GM18508 (cell line): Measurements from ENCODE around the gene TMEM225.
"Not testable (repeated sequence)": the region's sequence is repeated elsewhere in the genome, so short reads cannot be mapped to it uniquely, and the experiment has no call there.

Experiments used
- ATAC-seq: cut with Tn5 transposase; IDR thresholded peaks from one replicate; pipeline ENCODE4 v1.9.1; 2021; ENCODE audit warnings: moderate number of reproducible peaks; ENCODE audit not compliant: insufficient read depth, unreplicated experiment

Gene TMEM225

DNA sequence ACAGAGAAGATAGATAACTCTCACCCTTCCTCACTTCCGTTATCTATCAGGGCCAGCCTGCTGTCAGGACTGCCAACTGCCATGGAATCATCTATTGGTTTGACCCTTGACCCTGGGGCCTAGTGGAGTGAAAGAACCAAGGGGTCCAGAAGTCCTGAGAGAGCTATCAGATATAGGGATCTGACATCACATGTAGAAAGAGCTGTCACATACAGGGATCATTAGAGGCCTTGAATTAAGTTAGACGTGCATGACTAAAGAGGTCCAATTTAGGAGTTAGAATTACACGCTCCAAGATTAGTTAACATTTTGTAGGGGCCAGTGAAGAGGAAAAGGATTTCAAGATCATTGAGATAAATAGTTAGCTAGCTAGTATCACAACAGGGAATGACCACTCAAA lies at the start of gene TMEM225:
TMEM225 (minus strand) TSS at position 101 of the 400 bp plus-strand sequence. CDS start 245 bp downstream, outside the sequence.
- ATAC-seq: no peak

DNA sequence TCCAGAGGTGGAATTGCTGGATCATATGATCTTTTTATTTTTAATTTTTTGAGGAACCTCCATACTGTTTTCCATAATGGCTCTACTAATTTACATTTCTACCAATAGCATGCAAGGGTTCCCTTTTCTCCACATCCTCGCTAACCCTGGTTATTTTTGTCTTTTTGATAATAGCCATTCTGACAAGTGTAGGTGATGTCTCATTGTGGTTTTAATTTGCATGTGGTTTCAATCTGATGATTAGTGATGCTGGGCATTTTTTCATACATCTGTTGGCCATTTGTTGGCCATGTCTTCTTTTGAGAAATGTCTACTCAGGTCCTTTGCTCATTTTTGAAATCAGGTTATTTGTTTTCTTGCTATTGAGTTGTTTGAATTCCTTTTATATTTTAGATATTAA lies 38.6 kb upstream of the TMEM225 start:
- no peak for ATAC-seq

DNA sequence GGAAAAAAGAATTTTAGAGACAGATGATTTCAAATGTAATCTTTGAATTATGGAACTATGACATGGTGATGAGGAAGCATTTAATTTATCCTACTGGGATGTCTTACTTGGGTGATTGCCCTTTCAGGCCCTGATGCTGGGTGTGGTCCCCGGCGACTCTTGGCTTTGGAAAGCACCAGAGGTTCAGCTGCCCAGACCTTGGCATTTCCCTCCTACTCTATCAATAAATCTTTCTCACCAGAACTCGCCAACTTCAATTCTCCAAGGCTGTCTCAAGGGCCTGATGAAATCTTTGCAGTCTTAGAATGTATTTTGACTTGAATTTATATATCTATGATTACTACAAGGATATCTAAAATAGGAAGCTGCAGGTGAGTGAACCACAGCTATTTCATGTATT lies 35.5 kb upstream of the TMEM225 start:
- no peak for ATAC-seq

- ATAC-seq: no peak
These were observed 20.4 kb upstream of the TMEM225 start for GRCh38 chr11:123905826-123906225.

- no peak for ATAC-seq
These were observed 19.5 kb upstream of the TMEM225 start for GRCh38 chr11:123904932-123905331.

DNA sequence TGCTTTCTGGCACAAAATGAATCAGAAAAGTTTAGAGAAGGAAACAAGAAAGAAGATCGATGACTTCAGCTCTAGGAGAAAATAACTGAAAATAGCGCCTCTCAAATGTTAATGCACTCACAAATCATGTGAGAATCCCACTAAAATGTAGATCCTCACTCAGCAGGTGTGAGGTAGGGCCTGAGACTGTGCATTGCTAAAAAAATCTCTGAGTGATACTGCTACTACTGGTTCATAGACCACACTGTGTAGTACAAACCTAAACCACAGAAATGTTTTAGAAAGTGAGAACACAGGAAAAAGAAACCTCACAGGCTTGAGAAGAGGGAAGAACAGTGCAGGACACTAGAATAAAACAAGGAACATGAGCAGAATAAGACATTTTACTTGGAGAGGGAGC lies 18.5 kb upstream of the TMEM225 start:
- ATAC-seq: no peak

DNA sequence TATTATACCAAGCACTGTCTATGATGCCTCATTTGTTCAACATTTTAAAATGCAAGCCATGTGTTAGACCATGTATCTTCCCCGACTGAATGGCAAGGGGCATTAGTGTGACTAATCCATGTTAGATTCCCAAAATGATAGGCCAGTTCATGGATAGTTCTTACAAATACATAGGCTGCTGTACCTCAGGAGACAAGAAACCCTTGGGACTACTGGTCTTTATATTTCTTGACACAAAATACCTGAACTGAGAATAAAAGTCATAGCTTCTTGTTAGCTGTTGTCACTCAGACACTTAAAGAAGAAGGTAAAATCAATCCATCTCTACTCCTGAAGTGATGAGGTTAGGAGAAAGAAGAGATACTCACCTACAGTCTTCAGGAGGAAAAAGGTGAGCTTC lies 16.4 kb upstream of the TMEM225 start, which contains the start of gene OR8D4:
OR8D4 (plus strand) TSS at position 301 of the 400 bp plus-strand sequence. CDS start 4,265 bp downstream, outside the sequence.
- no peak for ATAC-seq

DNA sequence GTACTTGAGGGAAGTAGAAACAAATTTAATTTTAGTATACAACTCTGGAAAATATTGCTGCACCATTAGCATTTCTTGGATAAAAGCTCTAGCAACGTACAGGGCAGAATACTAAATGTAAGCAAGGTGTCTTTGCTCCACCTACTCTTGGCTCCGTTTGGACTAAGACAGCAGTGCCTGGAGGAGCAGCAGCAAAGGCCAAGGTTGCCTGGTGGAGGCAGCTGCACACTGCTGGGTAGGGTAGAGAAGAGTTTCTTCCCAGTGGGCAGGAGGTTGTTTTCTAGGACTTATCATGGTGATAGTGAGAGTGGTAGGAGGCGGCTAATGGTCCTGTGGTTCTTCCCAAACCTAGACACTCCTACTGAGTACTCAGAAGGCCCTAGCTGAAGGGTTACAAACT lies 14.3 kb upstream of the TMEM225 start:
- ATAC-seq: no peak

DNA sequence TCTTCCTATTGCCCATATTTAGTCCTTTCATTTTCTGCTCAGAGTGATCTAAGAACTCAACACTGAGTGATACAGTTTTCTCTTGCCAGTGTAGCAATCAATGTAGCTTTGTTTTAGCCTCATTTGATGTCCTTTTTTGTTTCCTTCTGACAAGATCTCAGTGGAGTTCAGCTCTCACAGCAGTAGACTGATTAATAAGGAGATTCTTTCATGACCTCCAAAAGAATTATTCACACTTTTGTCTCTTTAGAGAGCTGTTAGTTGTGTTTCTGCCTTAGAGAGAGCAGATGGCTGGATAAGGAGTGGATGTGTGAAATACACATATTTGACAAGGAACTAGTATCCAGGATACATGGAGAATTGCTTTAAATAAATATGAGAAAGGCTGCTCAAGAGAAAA lies 6.6 kb upstream of the TMEM225 start:
- ATAC-seq: no peak

DNA sequence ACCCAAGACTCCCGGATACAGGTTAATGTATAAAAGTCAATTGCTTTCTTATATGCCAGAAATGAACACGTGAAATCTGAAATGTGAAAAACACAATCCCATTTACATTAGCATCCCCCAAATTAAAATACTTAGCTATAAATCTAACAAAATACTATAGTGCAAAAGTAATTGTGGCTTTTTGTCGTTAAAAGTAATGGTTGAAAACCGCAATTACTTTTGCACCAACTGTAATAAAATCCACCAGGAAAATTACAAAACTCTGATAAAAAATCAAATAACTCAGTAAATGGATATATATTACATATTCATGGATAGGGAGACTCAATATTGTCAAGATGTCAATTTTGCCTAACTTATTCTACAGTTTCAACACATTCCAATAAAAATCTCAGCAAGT lies 4.6 kb downstream of the TMEM225 start:
- no peak for ATAC-seq

- ATAC-seq: not testable (repeated sequence)
These were observed 17.7 kb downstream of the TMEM225 start for GRCh38 chr11:123867795-123868194.

DNA sequence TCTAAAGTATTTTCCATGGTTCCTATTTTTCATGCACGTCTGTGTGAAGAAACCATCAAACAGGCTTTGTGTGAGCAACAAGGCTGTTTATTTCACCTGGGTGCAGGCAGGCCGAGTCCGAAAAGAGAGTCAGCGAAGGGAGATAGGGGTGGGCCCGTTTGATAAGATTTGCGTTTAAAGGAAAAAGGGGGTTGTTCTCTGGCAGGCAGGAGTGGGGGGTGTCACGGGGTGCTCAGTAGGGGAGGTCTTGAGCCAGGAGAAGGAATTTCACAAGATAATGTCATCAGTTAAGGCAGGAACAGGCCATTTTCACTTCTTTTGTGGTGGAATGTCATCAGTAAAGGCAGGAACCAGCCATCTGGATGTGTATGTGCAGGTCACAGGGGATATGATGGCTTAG lies 20.2 kb downstream of the TMEM225 start:
- ATAC-seq: not testable (repeated sequence)

DNA sequence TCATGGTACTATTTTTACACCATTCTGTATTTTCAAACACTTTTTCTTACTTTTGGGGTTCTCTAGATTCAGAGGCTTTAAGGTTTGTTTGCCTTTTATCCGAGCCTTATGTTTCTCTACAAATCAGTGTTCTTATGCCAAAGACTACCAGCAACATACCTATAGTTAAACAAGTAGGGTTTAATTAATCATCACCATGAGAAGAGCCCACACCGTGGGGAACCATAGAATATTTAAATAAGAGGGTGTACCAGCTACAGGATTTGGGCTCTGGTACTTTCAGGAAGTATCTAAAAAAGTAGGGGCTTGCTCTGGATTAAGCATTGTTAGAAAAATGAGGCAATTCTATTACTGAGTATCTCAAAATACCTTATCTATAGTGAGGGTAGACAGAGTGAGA lies 25.7 kb downstream of the TMEM225 start:
- no peak for ATAC-seq

DNA sequence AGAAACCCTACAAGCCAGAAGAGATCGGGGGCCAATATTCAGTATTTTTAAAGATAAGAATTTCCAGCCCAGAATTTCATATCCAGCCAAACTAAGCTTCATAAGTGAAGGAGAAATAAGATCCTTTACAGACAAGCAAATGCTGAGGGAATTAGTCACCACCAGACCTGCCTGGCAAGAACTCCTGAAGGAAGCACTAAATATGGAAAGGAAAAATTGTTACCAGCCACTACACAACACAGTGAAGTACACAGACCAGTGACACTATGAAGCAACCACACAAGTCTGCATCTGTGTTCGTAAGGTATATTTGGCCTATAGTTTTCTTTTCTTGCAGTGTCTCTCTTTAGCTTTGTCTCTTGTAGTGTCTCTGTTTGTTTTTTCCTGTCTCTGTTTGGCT lies 29.0 kb downstream of the TMEM225 start:
- no peak for ATAC-seq

DNA sequence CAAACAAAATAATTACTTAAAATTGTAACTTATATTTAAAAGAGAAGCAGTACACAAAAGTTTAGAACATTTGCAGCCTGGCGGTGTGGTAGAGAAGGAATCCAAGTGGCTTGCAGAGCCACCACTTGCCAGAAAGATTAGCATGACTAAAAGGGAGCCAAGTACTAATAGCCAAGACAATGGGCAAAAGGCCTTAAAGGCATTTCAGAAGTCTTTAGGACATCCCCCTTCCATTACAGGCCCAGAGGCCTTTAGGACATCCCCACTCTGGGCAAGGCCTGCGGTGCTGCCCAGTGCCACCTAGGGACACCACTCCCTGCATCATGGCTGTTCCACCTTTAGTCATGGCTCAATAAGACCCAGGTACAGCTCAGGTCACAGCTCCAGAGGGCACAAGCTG lies 32.4 kb downstream of the TMEM225 start:
- ATAC-seq: no peak

- no peak for ATAC-seq
These were observed 33.1 kb downstream of the TMEM225 start for GRCh38 chr11:123852321-123852720.

GRCh38 chr11:123851110-123851509 lies 34.4 kb downstream of the TMEM225 start:
- no peak for ATAC-seq

DNA sequence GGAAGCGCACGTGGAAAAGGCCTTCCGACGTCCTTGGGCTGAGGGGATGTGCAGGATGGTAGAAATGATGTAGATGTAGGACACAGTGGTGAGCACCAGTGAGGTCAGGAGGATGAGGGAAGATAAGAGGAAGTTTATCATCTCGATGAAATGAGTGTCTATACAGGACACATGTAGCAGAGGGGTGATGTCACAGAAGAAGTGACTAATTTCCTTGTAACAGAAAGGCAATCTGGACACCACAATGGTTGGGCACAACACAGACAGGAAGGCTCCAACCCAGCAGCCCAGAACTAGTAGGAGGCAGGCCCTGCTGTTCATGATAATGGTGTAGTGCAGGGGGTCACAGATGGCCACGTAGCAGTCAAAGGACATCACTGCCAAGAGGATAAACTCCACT lies 44.3 kb downstream of the TMEM225 start:
- no peak for ATAC-seq

GRCh38 chr11:123839131-123839530 lies 46.3 kb downstream of the TMEM225 start:
- no peak for ATAC-seq

DNA sequence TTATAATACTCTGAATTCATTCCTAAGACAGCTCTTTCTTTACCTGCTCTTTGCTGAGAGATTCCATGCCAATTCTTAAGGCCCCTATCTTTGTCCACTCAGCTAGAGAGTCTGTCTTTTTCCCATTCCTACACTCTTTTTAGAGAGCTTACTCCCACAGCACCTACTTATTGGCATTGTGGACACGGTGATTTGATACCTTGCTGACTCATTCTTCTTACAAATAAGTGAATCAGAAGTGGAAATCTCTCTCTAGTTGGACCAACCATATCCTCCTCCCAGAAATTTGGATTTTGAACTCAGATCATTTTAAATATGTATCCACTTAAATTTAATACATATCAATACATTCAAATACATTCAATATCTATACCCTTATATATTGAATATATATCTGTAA lies 46.8 kb downstream of the TMEM225 start:
- ATAC-seq: no peak

DNA sequence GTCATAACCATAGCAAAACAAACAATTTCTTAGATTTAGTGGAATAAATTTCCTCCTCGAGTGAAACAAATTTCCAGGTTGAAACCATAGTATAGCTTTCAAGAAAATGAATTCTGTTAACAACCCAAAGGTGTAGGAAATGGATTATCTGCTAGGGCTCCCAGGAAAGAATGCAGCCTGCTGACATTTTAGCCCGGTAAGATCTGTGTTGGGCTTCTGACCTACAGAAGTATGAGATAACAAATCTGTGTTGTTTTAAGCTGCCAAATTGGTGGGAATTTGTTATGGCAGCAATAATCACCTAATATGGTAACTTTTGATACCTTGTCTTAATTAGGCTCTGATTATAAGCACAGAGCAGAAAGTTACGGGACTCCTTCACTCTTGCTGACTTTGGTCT lies 47.3 kb downstream of the TMEM225 start:
- ATAC-seq: no peak

- no peak for ATAC-seq
These were observed 52.4 kb downstream of the TMEM225 start for GRCh38 chr11:123833095-123833494.
